IMR-90 (cell line): ENCODE results near the gene XYLB. TPM values are rescaled to one million over a fixed set of nuclear protein-coding genes. Genes with fewer than 3 reads are reported as not detected.

Experiments used
- ATAC-seq: fragments of 200-7000 bp; cut with Tn5 transposase; 2 replicates; pipeline ENCODE4 v1.9.1; 2020; ENCODE audit warnings: low read depth, mild to moderate bottlenecking, moderate library complexity
- BruUV-seq: library from RNA; stranded (reverse); fragments of 400-500 nt; replicated peaks from 2 replicates; lab custom pipeline; 2021; lab: Mats Ljungman, UMichigan
- CTCF ChIA-PET: fragments of 300-600 bp; formaldehyde crosslinking; extraction: SDS; loops from one replicate; lab custom pipeline; 2021; ENCODE audit warnings: antibody characterized with exemption; lab: Yijun Ruan, JAX
- POLR2A ChIA-PET: fragments of 300-600 bp; sonication (Branson Sonifier 250); formaldehyde crosslinking; loops from one replicate; lab custom pipeline; 2022; ENCODE audit warnings: antibody characterized with exemption; ENCODE audit not compliant: unreplicated experiment; lab: Charles Lee
- DNase-seq: peaks from one replicate; pipeline ENCODE4 v3.0.0; 2013
- H2AFZ ChIP-seq: replicated peaks from 2 replicates; pipeline ENCODE3; 2013; ENCODE audit warnings: low read length, mild to moderate bottlenecking; ENCODE audit not compliant: poor library complexity
- H2AK5ac ChIP-seq: 2 replicates; pipeline ENCODE4 v1.6.1; 2013; ENCODE audit warnings: low read depth, low read length, inconsistent platforms
- H2AK9ac ChIP-seq: replicated peaks from 2 replicates; pipeline ENCODE3; 2013; ENCODE audit warnings: mild to moderate bottlenecking, low read depth, low read length, moderate library complexity; ENCODE audit not compliant: poor library complexity
- H2BK120ac ChIP-seq: 2 replicates; pipeline ENCODE4 v1.6.1; 2013; ENCODE audit warnings: low read depth, low read length, inconsistent platforms
- H2BK15ac ChIP-seq: 3 replicates; pipeline ENCODE4 v1.6.1; 2013; ENCODE audit warnings: low read depth, low read length, inconsistent platforms
- H2BK20ac ChIP-seq: 2 replicates; pipeline ENCODE4 v1.6.1; 2013; ENCODE audit warnings: low read depth, mild to moderate bottlenecking, inconsistent platforms, low read length, moderate library complexity
- H2BK5ac ChIP-seq: 2 replicates; pipeline ENCODE4 v1.6.1; 2013; ENCODE audit warnings: mild to moderate bottlenecking, low read depth, low read length, inconsistent platforms; ENCODE audit not compliant: poor library complexity, severe bottlenecking
- H3K14ac ChIP-seq: replicated peaks from 2 replicates; pipeline ENCODE4 v1.6.1; 2013; ENCODE audit warnings: low read depth, low read length, inconsistent platforms
- H3K18ac ChIP-seq: 2 replicates; pipeline ENCODE4 v1.6.1; 2013; ENCODE audit warnings: low read depth, low read length, control low read depth
- H3K23ac ChIP-seq: 2 replicates; pipeline ENCODE4 v1.6.1; 2013; ENCODE audit warnings: low read depth, low read length, inconsistent platforms
- H3K27ac ChIP-seq: 2 replicates; pipeline ENCODE4 v1.5.1; 2013; ENCODE audit warnings: mild to moderate bottlenecking, control low read depth, low read length; ENCODE audit not compliant: insufficient read depth
- H3K27me3 ChIP-seq: 2 replicates; pipeline ENCODE4 v1.6.1; 2013; ENCODE audit warnings: low read length; ENCODE audit not compliant: control insufficient read depth, insufficient read depth
- H3K36me3 ChIP-seq: 2 replicates; pipeline ENCODE4 v1.6.1; 2013; ENCODE audit warnings: low read length, mixed read lengths; ENCODE audit not compliant: control insufficient read depth, insufficient read depth
- H3K4ac ChIP-seq: 2 replicates; pipeline ENCODE4 v1.6.1; 2013; ENCODE audit warnings: low read depth, low read length, inconsistent platforms
- H3K4me1 ChIP-seq: 2 replicates; pipeline ENCODE4 v1.6.1; 2013; ENCODE audit warnings: low read length, mixed read lengths; ENCODE audit not compliant: control insufficient read depth, insufficient read depth
- H3K4me2 ChIP-seq: 2 replicates; pipeline ENCODE4 v1.6.1; 2013; ENCODE audit warnings: low read depth, mild to moderate bottlenecking, control low read depth, low read length, moderate library complexity
- H3K4me3 ChIP-seq: 2 replicates; pipeline ENCODE4 v1.5.1; 2013; ENCODE audit warnings: low read depth, mild to moderate bottlenecking, control low read depth, low read length, moderate library complexity; ENCODE audit not compliant: insufficient read depth
- H3K56ac ChIP-seq: 2 replicates; pipeline ENCODE4 v1.6.1; 2013; ENCODE audit warnings: low read length, inconsistent platforms; ENCODE audit not compliant: insufficient read depth; ENCODE audit errors: extremely low read depth
- H3K79me1 ChIP-seq, 2 experiments: 2 replicates each; pipeline ENCODE4 v1.6.1; 2013; ENCODE audit warnings: low read length in 2 of 2, inconsistent platforms in 1 of 2, low read depth in 1 of 2
- H3K9ac ChIP-seq: 2 replicates; pipeline ENCODE4 v1.6.1; 2013; ENCODE audit warnings: low read depth, low read length, control low read depth
- H3K9me1 ChIP-seq: 2 replicates; pipeline ENCODE4 v1.6.1; 2013; ENCODE audit warnings: low read length, inconsistent platforms; ENCODE audit not compliant: insufficient read depth
- H3K9me3 ChIP-seq: 2 replicates; pipeline ENCODE4 v1.6.1; 2013; ENCODE audit warnings: low read length; ENCODE audit not compliant: control insufficient read depth, insufficient read depth
- H4K20me1 ChIP-seq: 2 replicates; pipeline ENCODE4 v1.6.1; 2013; ENCODE audit warnings: low read length, inconsistent platforms; ENCODE audit not compliant: insufficient read depth
- H4K5ac ChIP-seq: 2 replicates; pipeline ENCODE4 v1.6.1; 2013; ENCODE audit warnings: mild to moderate bottlenecking, low read depth, low read length, control low read depth
- H4K8ac ChIP-seq, 2 experiments: 2 replicates each; pipeline ENCODE4 v1.6.1; 2013; ENCODE audit warnings: low read depth in 2 of 2, low read length in 2 of 2, control low read depth in 1 of 2, inconsistent platforms in 1 of 2
- H4K91ac ChIP-seq: 2 replicates; pipeline ENCODE4 v1.6.1; 2013; ENCODE audit warnings: low read depth, low read length, inconsistent platforms; ENCODE audit not compliant: insufficient read depth
- CHD1 ChIP-seq: IDR thresholded peaks from 2 replicates; pipeline ENCODE4 v1.6.1; 2012; ENCODE audit warnings: low read depth, low read length, improper control_type of control experiment
- FOS ChIP-seq: fragments of 150-350 bp; IDR thresholded peaks from 2 replicates; pipeline ENCODE4 v1.6.1; 2016; ENCODE audit warnings: low read depth, low read length
- MAZ ChIP-seq: IDR thresholded peaks from 2 replicates; pipeline ENCODE4 v1.6.1; 2012; ENCODE audit warnings: low read depth, mild to moderate bottlenecking, low read length, improper control_type of control experiment, moderate library complexity, borderline replicate concordance
- NFE2L2 ChIP-seq: fragments of 150-350 bp; IDR thresholded peaks from 2 replicates; pipeline ENCODE4 v1.6.1; 2016; ENCODE audit warnings: low read depth, mild to moderate bottlenecking, low read length
- WGBS, 2 experiments: methylation state at CpG; one replicate each; pipeline versions ENCODE4 v1.1.5 to v1.1.7; 2013; ENCODE audit warnings: missing lambda C conversion rate in 2 of 2; ENCODE audit not compliant: insufficient read length in 1 of 2; ENCODE audit errors: extremely low coverage in 2 of 2; 5-methylcytosine and 5-hydroxymethylcytosine counted together
- dilution Hi-C: fragments of 300-500 bp; cut with HindIII; formaldehyde crosslinking; loops from one replicate; pipeline ENCODE4 v1.14.3; 2018; ENCODE audit warnings: low sequenced_read_pairs; ENCODE audit not compliant: unreplicated experiment
- in situ Hi-C: fragments of 300-500 bp; cut with MboI; formaldehyde crosslinking; loops from 3 replicates; pipeline ENCODE4 v1.14.3; 2019; ENCODE audit warnings: low sequenced_read_pairs, inconsistent platforms, mixed read lengths
- intact Hi-C: fragments of 100-400 bp; cut with micrococcal nuclease; formaldehyde crosslinking; loops from 2 replicates; pipeline ENCODE4 v1.10.0; 2022
- polyA plus RNA-seq, 3 experiments: library from polyadenylated mRNA; depleted of rRNA; stranded (reverse); fragments of >200 nt; gene quantifications; 2 replicates each; pipeline ENCODE4 v1.2.3, GENCODE V29; 2012; ENCODE audit warnings: low replicate concordance in 1 of 3
- total RNA-seq: library from RNA; depleted of rRNA; stranded (reverse); fragments of >200 nt; gene quantifications from 2 replicates; pipeline ENCODE4 v1.2.3, GENCODE V29; 2012

Gene XYLB
- total and polyA plus RNA-seq, 2 of the 4 experiments (the other 2 are of a cell fraction), result 3.0 to 3.4 TPM

- intact Hi-C loops, result no loop called here
- no peak overlapping the region for H4K8ac ChIP-seq
- no peaks in the 10 kb centered on the region for H3K27me3 ChIP-seq
- no peak overlapping the region for H3K4me3 ChIP-seq
- H3K56ac ChIP-seq, result no peak overlapping the region
- H3K79me1 ChIP-seq, result no peaks in the 10 kb centered on the region
- ChIA-PET POLR2A (no interaction called here), CTCF (interaction anchor here (1.2 kb wide), 1 partner anchor 23 kb away, joined by 3 read pairs; the partner anchor contains the start of gene XYLB)
- no peak overlapping the region for H3K27ac ChIP-seq
- DNase-seq, result no peak
- H3K4me2 ChIP-seq, result no peak overlapping the region
- no peak overlapping the region for H2BK20ac ChIP-seq
- dilution Hi-C loops, result loop anchor here (25.0 kb wide), 1 partner anchor 118 kb away; the partner anchor contains the start of gene EXOG
- H4K20me1 ChIP-seq, result no peaks in the 10 kb centered on the region
- no peak overlapping the region for H2BK120ac ChIP-seq
- H2AK5ac ChIP-seq, result no peak overlapping the region
- H2BK5ac ChIP-seq, result no peak overlapping the region
- H3K4me1 ChIP-seq, result no peaks in the 10 kb centered on the region
- no CpG with 5 or more reads among the region's 3 CpGs for WGBS, 2 experiments
- no peak overlapping the region for H3K18ac ChIP-seq
- in situ Hi-C loops, result no loop called here
- H2AK9ac ChIP-seq, result no peak overlapping the region
- H3K9ac ChIP-seq, result no peak overlapping the region
- peaks cover 4% of the 10 kb centered on the region; the same call in 1 of the 2 replicates for H3K9me1 ChIP-seq
- H3K4ac ChIP-seq, result no peak overlapping the region
- no peak overlapping the region for H4K5ac ChIP-seq
- no peak for TF ChIP-seq MAZ
- no peak for TF ChIP-seq NFE2L2
- no peak for TF ChIP-seq FOS
- no peak for TF ChIP-seq CHD1
- no peak for ATAC-seq
- H3K9me3 ChIP-seq, result no peaks in the 10 kb centered on the region
- H2BK15ac ChIP-seq, result no peak overlapping the region
- H2AFZ ChIP-seq, result no peak overlapping the region
- BruUV-seq, result no TSS peak
- H3K36me3 ChIP-seq, result peaks cover 5% of the 10 kb centered on the region
- H3K23ac ChIP-seq, result no peak overlapping the region
- no peak overlapping the region for H4K91ac ChIP-seq
- H3K14ac ChIP-seq, result no peak overlapping the region
Measured at GRCh38 chr3:38369186-38369585, 22.6 kb downstream of the XYLB start.
